Gastroesophageal sphincter (tissue), 4 donors: Measurements from ENCODE around the gene NUDT16L1. TPM values are rescaled to one million over a fixed set of nuclear protein-coding genes. Genes with fewer than 3 reads are reported as not detected.

Source experiments
- ATAC-seq: fragments of 150-250 bp; one replicate; pipeline ENCODE4 v1.9.1; 2016; ENCODE audit warnings: mild to moderate bottlenecking, moderate library complexity
- H3K27ac ChIP-seq, 4 donors: fragments of 200-600 bp; sonication (generic) in 3 of 4; 1 replicate in 3 of 4; 2 replicates in 1 of 4; pipeline ENCODE4 v1.5.1; 2016 to 2019
- H3K27me3 ChIP-seq: fragments of 200-600 bp; sonication (generic); one replicate; pipeline ENCODE4 v1.5.1; 2019
- H3K36me3 ChIP-seq, 2 donors: fragments of 200-600 bp; sonication (generic); one replicate each; pipeline ENCODE4 v1.5.1; 2019; ENCODE audit warnings: control low read depth in 1 of 2
- H3K4me1 ChIP-seq, 3 donors: fragments of 200-600 bp; sonication (generic); 1 replicate in 2 of 3; 2 replicates in 1 of 3; pipeline ENCODE4 v1.5.1; 2016 to 2019; ENCODE audit warnings: control low read depth in 2 of 3
- H3K4me3 ChIP-seq, 2 donors: fragments of 200-600 bp; sonication (generic); one replicate each; pipeline ENCODE4 v1.5.1; 2019; ENCODE audit warnings: mild to moderate bottlenecking in 1 of 2, moderate library complexity in 1 of 2
- H3K9me3 ChIP-seq, 3 donors: fragments of 200-600 bp; sonication (generic); one replicate each; pipeline ENCODE4 v1.5.1; 2017 to 2019; ENCODE audit warnings: control low read depth in 2 of 3
- EP300 ChIP-seq: sonication (generic); formaldehyde crosslinking; IDR thresholded peaks from one replicate; pipeline ENCODE4 v1.6.1; 2017; ENCODE audit warnings: antibody characterized with exemption, mild to moderate bottlenecking
- POLR2A ChIP-seq, 2 donors: fragments of 450-650 bp; IDR thresholded peaks; one replicate each; pipeline ENCODE4 v1.6.1; 2017; ENCODE audit warnings: antibody characterized with exemption in 2 of 2, mild to moderate bottlenecking in 2 of 2, moderate library complexity in 1 of 2
- POLR2AphosphoS5 ChIP-seq: sonication (generic); formaldehyde crosslinking; IDR thresholded peaks from one replicate; pipeline ENCODE4 v1.6.1; 2017; ENCODE audit warnings: antibody characterized with exemption
- WGBS, 2 donors: methylation state at CpG; one replicate each; pipeline ENCODE4 v1.1.5; 2018; ENCODE audit warnings: low coverage in 1 of 2; 5-methylcytosine and 5-hydroxymethylcytosine counted together
- total RNA-seq, 4 donors: library from RNA; depleted of rRNA; stranded (reverse); fragments of >200 nt; gene quantifications; one replicate each; pipeline ENCODE4 v1.1.0, GENCODE V29; 2016
- TF ChIP-seq, protein P1 (sequence below), 4 experiments: fragments of 200-600 bp in 2 of 4; fragments of 450-650 bp in 2 of 4; sonication (generic) in 1 of 4; IDR thresholded peaks; one replicate each; pipeline ENCODE4 v1.5.1; 2017 to 2019; ENCODE audit warnings: antibody characterized with exemption in 4 of 4, mild to moderate bottlenecking in 2 of 4, moderate library complexity in 2 of 4

NUDT16L1 gene
- total RNA-seq, 4 donors from 2014 or later: 14.8 to 26.3 (median 21.4) TPM

- 83% methylated on average over 6 to 12 of the region's 31 CpGs for WGBS, 2 donors
- H3K36me3 ChIP-seq: peaks cover 0 to 57% of the 10 kb centered on the region in 2 donors
- H3K27ac ChIP-seq: no peak overlapping the region
- no peak for ATAC-seq
- H3K9me3 ChIP-seq: no peaks in the 10 kb centered on the region
- no peak overlapping the region for H3K4me3 ChIP-seq
- TF ChIP-seq POLR2AphosphoS5 (no peak), POLR2A (IDR thresholded peaks at IDR 0.05) (no peak), EP300 (no peak)
- TF ChIP-seq, protein P1, sequence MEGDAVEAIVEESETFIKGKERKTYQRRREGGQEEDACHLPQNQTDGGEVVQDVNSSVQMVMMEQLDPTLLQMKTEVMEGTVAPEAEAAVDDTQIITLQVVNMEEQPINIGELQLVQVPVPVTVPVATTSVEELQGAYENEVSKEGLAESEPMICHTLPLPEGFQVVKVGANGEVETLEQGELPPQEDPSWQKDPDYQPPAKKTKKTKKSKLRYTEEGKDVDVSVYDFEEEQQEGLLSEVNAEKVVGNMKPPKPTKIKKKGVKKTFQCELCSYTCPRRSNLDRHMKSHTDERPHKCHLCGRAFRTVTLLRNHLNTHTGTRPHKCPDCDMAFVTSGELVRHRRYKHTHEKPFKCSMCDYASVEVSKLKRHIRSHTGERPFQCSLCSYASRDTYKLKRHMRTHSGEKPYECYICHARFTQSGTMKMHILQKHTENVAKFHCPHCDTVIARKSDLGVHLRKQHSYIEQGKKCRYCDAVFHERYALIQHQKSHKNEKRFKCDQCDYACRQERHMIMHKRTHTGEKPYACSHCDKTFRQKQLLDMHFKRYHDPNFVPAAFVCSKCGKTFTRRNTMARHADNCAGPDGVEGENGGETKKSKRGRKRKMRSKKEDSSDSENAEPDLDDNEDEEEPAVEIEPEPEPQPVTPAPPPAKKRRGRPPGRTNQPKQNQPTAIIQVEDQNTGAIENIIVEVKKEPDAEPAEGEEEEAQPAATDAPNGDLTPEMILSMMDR (IDR thresholded peaks at IDR 0.05): no peak
- H3K27me3 ChIP-seq: no peaks in the 10 kb centered on the region
- peaks cover 0 to 22% (median 10%) of the 10 kb centered on the region in 3 donors for H3K4me1 ChIP-seq
Measured at GRCh38 chr16:4689864-4690704, 3.3 kb upstream of the NUDT16L1 start.

DNA sequence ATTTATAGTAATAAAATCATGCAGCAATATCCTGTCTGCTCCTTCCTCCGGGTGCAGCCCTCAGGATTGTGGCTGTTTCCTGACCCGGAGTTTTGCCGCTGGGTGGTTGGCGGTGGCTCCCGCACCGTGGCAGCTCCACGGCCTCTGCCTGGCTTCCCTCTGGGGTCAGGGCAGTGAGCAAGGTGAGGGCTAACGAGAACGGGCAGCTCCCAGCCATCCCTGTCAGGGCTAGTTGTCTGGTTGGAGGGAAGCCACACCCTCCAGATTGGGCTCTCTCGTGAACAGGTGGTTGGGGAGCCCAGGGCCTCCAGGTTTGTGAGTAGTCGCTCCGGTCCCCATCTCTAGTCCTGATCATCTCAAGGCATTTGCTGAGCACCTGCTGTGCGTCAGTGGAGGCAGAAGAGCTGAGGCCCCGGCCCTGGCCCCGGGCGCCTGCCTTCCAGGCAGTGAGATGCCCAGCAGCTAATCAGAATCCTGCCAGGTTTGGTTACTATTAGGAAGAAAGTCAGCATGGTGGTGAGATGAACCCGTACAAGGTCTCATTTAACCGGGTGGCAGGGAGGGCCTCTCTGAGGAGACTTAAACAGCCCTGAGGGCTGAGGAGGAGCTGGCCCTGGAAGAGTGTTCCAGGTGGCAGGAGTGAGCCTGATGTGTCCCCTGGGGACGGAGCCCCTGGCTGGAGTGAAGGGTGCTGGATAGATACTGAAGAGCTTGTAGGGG lies 2.3 kb upstream of the NUDT16L1 start:
- peaks cover 0 to 57% of the 10 kb centered on the region in 2 donors for H3K36me3 ChIP-seq
- WGBS, 2 donors: 72 to 85% methylated on average over 3 to 6 of the region's 19 CpGs
- TF ChIP-seq POLR2AphosphoS5: no peak
- no peak for TF ChIP-seq POLR2A (IDR thresholded peaks at IDR 0.05)
- TF ChIP-seq, protein P1 (IDR thresholded peaks at IDR 0.05): no peak
- TF ChIP-seq EP300: no peak
- H3K27me3 ChIP-seq: no peaks in the 10 kb centered on the region
- H3K4me1 ChIP-seq: peaks cover 0 to 32% (median 14%) of the 10 kb centered on the region in 3 donors
- H3K9me3 ChIP-seq: no peaks in the 10 kb centered on the region
- H3K27ac ChIP-seq: no peak overlapping the region
- H3K4me3 ChIP-seq: no peak overlapping the region
- no peak for ATAC-seq

DNA sequence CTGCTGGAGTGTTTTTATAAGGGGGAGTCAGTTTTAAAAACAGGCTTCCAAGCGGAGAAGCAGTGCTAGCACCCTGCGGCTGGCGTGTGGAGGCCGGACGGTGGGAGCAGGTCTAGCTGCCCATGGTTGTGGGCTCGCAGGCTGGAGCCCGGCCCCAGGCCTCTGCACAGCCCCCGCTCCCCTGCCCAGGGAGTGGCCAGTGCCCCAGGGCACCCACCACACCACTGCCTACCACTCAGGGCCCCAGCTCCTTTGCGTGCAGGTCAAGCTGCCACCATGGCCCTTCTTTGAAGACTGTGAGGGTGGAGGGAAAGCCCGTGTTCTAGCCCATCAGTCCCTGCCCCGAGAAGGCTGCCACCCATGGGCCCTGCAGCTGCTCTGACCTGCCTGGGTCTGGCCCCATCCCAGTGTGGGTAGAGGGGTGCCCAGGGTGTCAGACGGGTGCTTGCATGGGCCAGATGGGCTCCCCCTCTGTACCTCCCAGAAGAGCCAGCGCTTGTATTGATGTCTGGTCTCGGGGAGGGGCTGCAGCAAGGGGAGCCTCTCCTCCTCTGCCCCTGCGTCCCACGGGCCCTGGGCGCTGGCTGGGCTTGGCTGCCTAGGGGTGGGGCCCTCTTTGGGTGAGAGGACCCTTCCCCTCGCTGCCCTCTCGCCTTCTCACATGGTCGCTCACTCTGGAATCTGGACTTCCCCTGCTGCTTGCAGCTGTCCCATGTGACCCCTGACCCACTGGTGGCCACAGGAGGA lies 1.5 kb upstream of the NUDT16L1 start:
- Histone ChIP-seq H3K4me1 (peaks cover 0 to 40% (median 18%) of the 10 kb centered on the region in 3 donors), H3K27ac (peak overlapping the region in 1 of 4 donors; percentile 96), H3K9me3 (no peaks in the 10 kb centered on the region), H3K36me3 (peaks cover 0 to 57% of the 10 kb centered on the region in 2 donors), H3K4me3 (no peak overlapping the region), H3K27me3 (no peaks in the 10 kb centered on the region)
- ATAC-seq: no peak
- no peak for TF ChIP-seq POLR2AphosphoS5
- no peak for TF ChIP-seq POLR2A (IDR thresholded peaks at IDR 0.05)
- TF ChIP-seq, protein P1 (IDR thresholded peaks at IDR 0.05): no peak
- TF ChIP-seq EP300: no peak
- 61 to 70% methylated on average over 4 to 6 of the region's 20 CpGs for WGBS, 2 donors

DNA sequence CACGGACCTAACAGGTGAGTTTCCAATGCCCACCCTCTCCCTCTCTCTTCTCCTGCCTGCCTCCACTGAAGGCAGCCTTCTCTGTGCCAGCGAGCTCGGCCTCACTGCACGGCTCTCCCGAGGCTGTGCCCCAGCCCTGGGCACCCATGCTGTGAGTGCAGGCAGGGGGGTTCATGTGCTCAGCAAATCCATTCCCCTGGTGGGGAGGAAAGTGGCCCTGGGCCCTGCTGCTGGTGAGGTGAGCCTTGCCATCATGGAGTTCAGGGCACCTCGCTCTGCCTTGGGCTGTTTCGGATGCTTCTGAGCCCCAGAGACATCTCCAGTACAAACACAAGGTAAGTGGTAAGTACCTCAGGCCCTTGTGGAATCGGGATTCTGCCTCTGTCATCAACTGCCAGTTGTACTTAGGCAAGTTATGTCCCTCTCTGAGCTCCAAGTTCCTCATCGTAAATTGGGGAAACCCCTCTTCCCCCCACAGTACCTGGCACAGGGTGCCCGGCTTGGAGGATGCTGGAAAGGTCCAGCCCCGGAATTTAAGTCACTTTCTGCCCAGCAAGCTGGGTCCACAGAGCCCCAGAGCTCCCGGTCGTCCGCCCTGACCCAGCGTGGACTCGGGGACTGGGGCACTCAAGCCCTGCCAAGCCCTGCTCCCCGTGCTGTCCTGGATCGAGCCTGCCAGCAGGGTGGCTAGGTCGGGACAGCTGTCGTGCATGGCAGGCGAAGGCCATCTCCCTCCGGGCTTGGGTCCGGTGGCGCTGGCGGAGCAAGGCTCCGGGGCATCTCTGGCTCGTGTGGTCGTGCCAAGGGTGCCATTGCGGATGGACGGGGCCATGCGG lies 684 bp upstream of the NUDT16L1 start:
- Histone ChIP-seq H3K4me3 (peak overlapping the region; percentile 46 to 99), H3K9me3 (no peaks in the 10 kb centered on the region), H3K4me1 (peaks cover 0 to 45% (median 19%) of the 10 kb centered on the region in 3 donors), H3K27ac (peak overlapping the region in 3 of 4 donors; percentile 78 to 96 (median 83)), H3K27me3 (no peaks in the 10 kb centered on the region), H3K36me3 (peaks cover 0 to 57% of the 10 kb centered on the region in 2 donors)
- TF ChIP-seq, protein P1 (IDR thresholded peaks at IDR 0.05): no peak
- TF ChIP-seq POLR2AphosphoS5 (no peak), EP300 (no peak), POLR2A (IDR thresholded peaks at IDR 0.05) (no peak)
- ATAC-seq: peak; percentile 7
- 24 to 41% methylated on average over 4 to 5 of the region's 31 CpGs for WGBS, 2 donors
